ENCODE results near the gene NDUFAF2. TPM values are rescaled to one million over a fixed set of nuclear protein-coding genes. Genes with fewer than 3 reads are reported as not detected.

The NDUFAF2 gene
- total RNA-seq, 2 donors from 2014 or later = 26.0 to 32.9 TPM

DNA sequence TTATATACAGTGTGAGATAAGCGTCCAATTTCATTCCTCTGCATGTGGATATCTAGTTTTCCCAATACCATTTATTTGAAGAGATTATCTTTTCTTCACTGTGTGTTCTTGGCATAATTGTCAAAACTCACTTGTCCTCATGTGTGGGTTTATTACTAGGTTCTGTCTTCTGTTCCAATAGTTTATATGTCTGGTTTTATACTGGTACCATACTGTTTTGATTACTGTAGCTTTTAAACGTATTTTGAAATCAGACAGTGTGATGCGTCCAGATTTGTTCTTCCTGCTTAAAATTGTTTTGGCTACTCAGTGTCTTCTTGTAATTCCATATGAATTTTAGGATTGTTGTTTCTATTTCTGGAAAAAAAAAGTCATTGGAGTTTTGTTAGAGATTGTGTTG, 10.2 kb downstream of the NDUFAF2 start:
- no peak for DNase-seq (ENCODE audit: low spot score)
- no peaks in the 10 kb centered on the region for H3K4me1 ChIP-seq (ENCODE audit: control insufficient read depth in 1 of 2, low read depth in 2 of 2)
- no peaks in the 10 kb centered on the region for H3K27me3 ChIP-seq (replicated peaks; ENCODE audit: insufficient read depth)
- TF ChIP-seq, protein P1, sequence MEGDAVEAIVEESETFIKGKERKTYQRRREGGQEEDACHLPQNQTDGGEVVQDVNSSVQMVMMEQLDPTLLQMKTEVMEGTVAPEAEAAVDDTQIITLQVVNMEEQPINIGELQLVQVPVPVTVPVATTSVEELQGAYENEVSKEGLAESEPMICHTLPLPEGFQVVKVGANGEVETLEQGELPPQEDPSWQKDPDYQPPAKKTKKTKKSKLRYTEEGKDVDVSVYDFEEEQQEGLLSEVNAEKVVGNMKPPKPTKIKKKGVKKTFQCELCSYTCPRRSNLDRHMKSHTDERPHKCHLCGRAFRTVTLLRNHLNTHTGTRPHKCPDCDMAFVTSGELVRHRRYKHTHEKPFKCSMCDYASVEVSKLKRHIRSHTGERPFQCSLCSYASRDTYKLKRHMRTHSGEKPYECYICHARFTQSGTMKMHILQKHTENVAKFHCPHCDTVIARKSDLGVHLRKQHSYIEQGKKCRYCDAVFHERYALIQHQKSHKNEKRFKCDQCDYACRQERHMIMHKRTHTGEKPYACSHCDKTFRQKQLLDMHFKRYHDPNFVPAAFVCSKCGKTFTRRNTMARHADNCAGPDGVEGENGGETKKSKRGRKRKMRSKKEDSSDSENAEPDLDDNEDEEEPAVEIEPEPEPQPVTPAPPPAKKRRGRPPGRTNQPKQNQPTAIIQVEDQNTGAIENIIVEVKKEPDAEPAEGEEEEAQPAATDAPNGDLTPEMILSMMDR (IDR thresholded peaks at IDR 0.05) = no peak
- H3K4me3 ChIP-seq = no peak overlapping the region
- no peaks in the 10 kb centered on the region for H3K36me3 ChIP-seq
- no peak overlapping the region for H3K27ac ChIP-seq
- H3K9me3 ChIP-seq = peaks cover 4% of the 10 kb centered on the region
- ATAC-seq (ENCODE audit: insufficient number of reproducible peaks, low FRiP score, low read depth) = no peak

DNA sequence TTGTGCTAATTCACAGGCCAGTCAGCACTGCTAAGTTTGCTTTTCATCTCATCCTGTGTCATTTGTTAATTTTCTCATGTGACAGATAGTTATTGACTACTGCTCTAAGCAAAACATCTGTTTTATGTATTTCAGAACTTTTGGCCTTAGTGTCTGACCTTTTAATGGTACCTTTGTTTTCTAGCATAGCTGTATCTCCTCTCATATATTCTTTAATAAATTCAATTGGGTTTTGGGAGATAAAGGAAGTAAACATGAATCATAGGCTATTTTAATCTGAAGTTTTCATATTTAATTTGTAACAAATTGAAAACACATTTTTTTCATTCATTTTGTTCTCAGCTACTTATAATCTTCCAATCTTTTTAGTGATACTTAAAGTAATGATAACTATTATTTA, 13.1 kb downstream of the NDUFAF2 start:
- DNase-seq (ENCODE audit: low spot score) = no peak
- Histone ChIP-seq H3K9me3 (peaks cover 4% of the 10 kb centered on the region), H3K4me3 (no peak overlapping the region), H3K27ac (no peak overlapping the region), H3K36me3 (no peaks in the 10 kb centered on the region), H3K27me3 (replicated peaks; ENCODE audit: insufficient read depth) (no peaks in the 10 kb centered on the region), H3K4me1 (ENCODE audit: control insufficient read depth in 1 of 2, low read depth in 2 of 2) (peaks cover 0 to 4% of the 10 kb centered on the region in 2 donors)
- no peak for ATAC-seq (ENCODE audit: insufficient number of reproducible peaks, low FRiP score, low read depth)
- TF ChIP-seq, protein P1 (IDR thresholded peaks at IDR 0.05) = no peak

DNA sequence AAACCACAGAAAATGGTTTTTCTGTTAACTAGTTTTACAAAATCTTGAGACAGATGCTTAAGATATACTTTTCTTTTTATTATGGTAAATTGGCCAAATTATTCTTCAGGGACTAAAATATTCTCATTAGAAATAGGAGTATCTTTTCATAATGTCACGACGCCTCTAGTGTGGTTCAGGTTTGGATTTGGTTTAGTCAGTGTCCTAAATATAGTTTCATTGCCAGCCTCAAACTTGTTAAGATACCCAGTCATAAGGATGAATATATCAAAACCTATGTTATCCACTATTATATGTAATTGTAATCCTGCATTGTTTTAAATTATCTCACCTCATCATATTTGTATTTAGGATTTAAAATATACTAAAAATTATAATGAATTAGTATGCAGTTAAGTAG, 13.7 kb downstream of the NDUFAF2 start:
- Histone ChIP-seq H3K4me3 (no peak overlapping the region), H3K27me3 (replicated peaks; ENCODE audit: insufficient read depth) (no peaks in the 10 kb centered on the region), H3K36me3 (no peaks in the 10 kb centered on the region), H3K27ac (no peak overlapping the region), H3K4me1 (ENCODE audit: control insufficient read depth in 1 of 2, low read depth in 2 of 2) (peaks cover 0 to 4% of the 10 kb centered on the region in 2 donors), H3K9me3 (peaks cover 4% of the 10 kb centered on the region)
- DNase-seq (ENCODE audit: low spot score) = no peak
- TF ChIP-seq, protein P1 (IDR thresholded peaks at IDR 0.05) = no peak
- no peak for ATAC-seq (ENCODE audit: insufficient number of reproducible peaks, low FRiP score, low read depth)

DNA sequence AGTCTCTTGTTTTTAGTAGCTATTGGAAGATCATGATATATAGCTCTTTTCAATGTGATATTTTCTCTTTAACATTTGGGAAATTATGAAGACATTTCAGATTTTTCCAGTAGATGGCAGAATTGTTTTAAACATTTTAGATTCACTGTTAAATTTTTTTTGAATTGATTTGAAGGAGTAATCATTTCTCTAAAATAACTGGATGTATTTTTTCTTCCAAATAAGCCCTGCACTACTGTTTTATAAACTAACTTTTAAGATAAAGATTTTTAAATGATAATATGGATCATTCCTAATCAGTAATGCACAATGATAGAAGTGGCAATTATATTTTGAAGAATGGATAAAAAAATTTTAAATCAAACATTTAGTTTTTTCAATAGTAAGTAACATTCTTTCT, 14.2 kb downstream of the NDUFAF2 start:
- Histone ChIP-seq H3K36me3 (no peaks in the 10 kb centered on the region), H3K27me3 (replicated peaks; ENCODE audit: insufficient read depth) (no peaks in the 10 kb centered on the region), H3K9me3 (peaks cover 4% of the 10 kb centered on the region), H3K4me3 (no peak overlapping the region), H3K4me1 (ENCODE audit: control insufficient read depth in 1 of 2, low read depth in 2 of 2) (peaks cover 0 to 4% of the 10 kb centered on the region in 2 donors), H3K27ac (no peak overlapping the region)
- TF ChIP-seq, protein P1 (IDR thresholded peaks at IDR 0.05) = no peak
- no peak for DNase-seq (ENCODE audit: low spot score)
- ATAC-seq (ENCODE audit: insufficient number of reproducible peaks, low FRiP score, low read depth) = no peak

DNA sequence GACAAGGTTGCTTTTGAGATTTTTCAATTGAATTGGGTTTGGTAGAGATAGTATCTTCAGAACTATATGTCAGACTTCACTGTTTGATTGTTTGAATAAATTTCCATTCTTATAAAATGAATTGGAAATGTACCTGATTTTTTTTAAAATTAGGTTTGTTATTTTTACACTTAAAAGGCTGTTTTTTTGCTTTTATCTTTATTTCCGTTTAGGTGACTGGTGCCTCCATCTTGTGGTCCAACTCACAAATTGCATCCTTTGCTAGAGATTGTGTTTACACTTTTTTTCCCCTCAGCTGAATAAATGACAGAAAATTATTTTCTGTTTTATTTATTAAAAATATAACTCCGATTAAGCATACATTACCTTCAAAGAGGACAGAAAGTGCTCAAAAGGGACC, 15.6 kb downstream of the NDUFAF2 start:
- Histone ChIP-seq H3K27me3 (replicated peaks; ENCODE audit: insufficient read depth) (no peaks in the 10 kb centered on the region), H3K36me3 (no peaks in the 10 kb centered on the region)
- ATAC-seq (ENCODE audit: insufficient number of reproducible peaks, low FRiP score, low read depth) = no peak

More for the DNA sequence above, 15.6 kb downstream of the NDUFAF2 start:
- H3K4me3 ChIP-seq = no peak overlapping the region
- no peaks in the 10 kb centered on the region for H3K9me3 ChIP-seq
- TF ChIP-seq, protein P1 (IDR thresholded peaks at IDR 0.05) = peak; percentile 36
- no peak overlapping the region for H3K27ac ChIP-seq
- no peak for DNase-seq (ENCODE audit: low spot score)
- peaks cover 0 to 4% of the 10 kb centered on the region in 2 donors for H3K4me1 ChIP-seq (ENCODE audit: control insufficient read depth in 1 of 2, low read depth in 2 of 2)
